HG03565 (cell line): Measurements from ENCODE around the gene SPOCK3.
A peak's percentile ranks its signal among the peaks of the same experiment; 100 is the strongest.

ENCODE experiments used
- ATAC-seq: cut with Tn5 transposase; IDR thresholded peaks from one replicate; pipeline ENCODE4 v1.9.1; 2021; ENCODE audit warnings: mild to moderate bottlenecking, moderate library complexity; ENCODE audit not compliant: unreplicated experiment

The SPOCK3 gene

GRCh38 chr4:167176723-167177367, 57.4 kb downstream of the SPOCK3 start:
- no peak for ATAC-seq

DNA sequence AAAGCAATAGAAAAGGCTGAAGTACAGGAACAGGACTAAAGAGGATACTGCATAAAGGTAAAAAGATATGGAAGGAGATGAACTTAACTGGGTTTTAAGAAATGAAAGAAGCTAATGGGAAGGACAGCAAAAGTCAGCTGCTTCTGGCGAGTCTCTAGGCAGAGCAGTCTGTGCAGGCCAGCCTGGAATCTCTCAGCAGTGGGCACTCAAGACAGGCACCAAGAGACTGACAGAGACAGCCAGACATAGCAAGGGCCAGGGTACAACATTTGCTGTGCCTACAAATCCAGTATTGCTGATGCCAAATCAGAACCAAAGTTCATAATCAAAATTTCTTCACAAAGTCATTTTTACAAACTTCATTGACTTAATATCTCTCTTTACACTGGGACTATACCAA, 62.4 kb downstream of the SPOCK3 start:
- ATAC-seq: no peak

DNA sequence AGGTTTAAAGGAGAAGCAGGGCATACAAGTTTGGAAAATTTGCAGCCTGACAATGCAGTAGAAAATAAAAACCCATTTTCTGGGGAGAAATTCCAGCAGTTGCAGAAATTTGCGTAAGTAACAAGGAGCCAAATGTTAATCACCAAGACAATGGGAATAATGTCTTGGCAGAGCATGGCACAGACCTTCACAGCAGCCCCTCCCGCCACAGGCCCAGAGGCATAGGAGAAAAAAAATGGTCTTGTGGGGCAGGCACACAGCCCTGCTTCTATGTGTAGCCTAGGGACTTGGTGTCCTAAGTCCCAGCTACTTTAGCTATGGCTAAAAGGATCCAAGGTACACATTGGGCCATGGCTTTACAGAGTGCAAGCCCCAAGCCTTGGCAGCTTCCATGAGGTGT, 65.7 kb downstream of the SPOCK3 start:
- no peak for ATAC-seq

DNA sequence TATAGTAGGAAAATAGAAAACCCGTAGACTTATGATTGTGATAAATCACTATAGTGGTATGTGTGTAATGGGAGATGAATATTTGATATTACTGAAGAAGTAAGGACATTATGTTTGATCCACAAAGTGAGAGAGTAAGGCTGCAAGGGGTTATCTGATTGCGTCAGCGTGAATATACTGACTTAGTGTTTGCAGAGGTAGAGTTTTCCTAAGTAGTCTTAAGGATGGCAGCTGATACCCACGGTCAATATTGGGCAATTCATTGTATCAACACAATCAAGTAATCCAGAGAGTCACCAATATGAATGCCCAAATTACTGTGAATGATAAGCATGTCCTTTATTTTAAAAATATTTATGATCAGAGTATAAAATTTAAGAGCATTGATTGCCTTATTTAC, 83.7 kb downstream of the SPOCK3 start:
- no peak for ATAC-seq

- no peak for ATAC-seq
Observed at GRCh38 chr4:167144605-167145004, 89.7 kb downstream of the SPOCK3 start.

GRCh38 chr4:167143018-167143417, 91.3 kb downstream of the SPOCK3 start:
- ATAC-seq: no peak

GRCh38 chr4:167136270-167136669, 98.0 kb downstream of the SPOCK3 start:
- no peak for ATAC-seq

DNA sequence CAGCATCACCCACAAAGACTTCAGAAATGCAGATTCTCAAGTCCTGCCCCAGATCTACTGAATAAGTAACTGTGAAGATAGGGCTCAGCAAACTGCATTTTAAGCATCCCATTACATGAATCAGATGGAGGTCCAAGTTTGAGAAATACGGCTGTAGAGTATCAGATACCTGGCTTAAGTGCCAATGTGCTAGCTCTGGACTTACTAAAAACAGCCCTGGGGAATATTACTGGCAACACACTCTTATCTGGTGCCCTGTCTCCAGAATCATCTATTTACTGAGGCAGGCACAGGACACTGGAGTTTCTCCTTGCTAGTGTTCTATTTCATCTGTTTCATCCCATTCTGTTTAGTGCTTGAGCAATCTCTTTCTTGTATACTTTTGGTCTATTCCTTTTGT, 105.1 kb downstream of the SPOCK3 start:
- no peak for ATAC-seq

GRCh38 chr4:167119392-167119791, 114.9 kb downstream of the SPOCK3 start:
- ATAC-seq: no peak

DNA sequence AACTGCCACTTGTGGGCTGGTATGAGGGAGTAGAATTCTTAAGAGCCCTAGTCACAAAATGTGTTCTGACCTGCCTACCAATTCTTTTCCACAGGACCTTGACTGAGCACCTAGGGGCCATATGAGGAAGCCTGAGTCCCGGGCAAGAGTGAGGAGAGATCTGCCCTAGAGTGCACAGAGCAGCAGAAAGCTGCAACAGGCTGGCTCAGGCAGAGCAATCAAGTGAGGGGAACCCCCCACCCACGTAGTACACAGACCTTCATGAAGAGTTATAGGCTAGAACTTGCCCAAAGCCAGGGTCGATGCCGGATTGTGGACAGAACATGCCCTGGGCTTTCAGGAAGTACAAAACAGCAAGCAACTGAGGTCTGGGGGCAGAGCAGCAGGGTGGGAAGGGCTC, 117.0 kb downstream of the SPOCK3 start:
- no peak for ATAC-seq

- ATAC-seq: peak; percentile 84
Observed at GRCh38 chr4:167114416-167114971, 119.8 kb downstream of the SPOCK3 start.

DNA sequence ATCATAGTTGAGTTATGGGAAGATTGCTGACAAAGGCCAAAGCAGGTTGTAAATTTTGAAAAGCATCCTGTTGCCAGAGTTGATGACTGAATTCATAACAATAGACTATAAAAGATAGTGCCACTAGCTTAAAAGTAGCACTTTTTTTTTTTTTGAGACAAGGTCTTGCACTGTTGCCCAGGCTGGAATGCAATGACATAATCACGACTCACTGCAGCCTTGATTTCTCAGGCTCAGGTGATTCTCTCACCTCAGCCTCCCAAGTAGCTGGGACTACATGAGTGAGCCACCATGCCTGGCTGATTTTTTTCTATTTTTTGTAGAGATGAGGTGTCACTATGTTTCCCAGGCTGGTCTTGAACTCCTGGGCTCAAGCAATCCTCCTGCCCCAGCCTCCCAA, 122.7 kb downstream of the SPOCK3 start:
- no peak for ATAC-seq

DNA sequence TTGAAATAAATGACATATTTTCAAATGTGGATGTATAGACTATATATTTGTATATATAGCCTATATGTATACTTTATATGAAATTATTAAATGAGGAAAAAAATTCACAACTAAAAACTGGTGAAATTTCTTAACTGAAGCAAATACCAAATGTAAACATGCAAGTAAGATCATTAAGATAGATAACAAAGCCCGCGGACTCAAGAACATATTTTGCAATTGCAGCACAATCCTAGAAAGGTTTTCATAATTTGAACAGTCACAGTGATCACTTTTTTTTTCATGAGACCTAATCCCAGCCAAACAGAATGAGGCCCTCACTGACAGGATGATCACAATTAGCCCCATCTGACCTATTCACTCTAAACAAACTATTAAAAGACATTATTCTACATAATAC, 123.2 kb downstream of the SPOCK3 start:
- ATAC-seq: no peak

- no peak for ATAC-seq
Observed at GRCh38 chr4:167109859-167110258, 124.4 kb downstream of the SPOCK3 start.

- no peak for ATAC-seq
Observed at GRCh38 chr4:167105857-167106256, 128.4 kb downstream of the SPOCK3 start.

GRCh38 chr4:167102475-167102874, 131.8 kb downstream of the SPOCK3 start:
- no peak for ATAC-seq

GRCh38 chr4:167101035-167101434, 133.3 kb downstream of the SPOCK3 start:
- no peak for ATAC-seq

GRCh38 chr4:167100120-167100519, 134.2 kb downstream of the SPOCK3 start:
- peak; percentile 92 for ATAC-seq

DNA sequence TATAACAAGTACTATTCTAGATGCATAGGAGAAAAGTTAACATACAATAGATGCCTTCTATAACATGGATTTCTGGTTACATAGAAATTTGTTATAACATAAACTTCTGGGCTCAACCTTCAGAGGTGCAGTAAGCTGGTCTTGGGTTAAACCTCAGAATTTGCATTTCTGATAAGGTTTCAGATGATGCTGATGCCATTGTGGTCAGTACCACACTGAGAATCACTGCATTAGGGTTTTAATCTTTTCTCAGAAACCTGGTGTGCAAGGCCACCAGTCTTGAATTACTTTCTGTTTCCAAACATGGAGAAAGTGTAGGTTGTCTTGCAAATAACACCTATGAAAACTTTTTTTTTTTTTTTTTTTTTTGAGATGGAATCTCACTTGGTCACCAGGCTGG, 146.2 kb downstream of the SPOCK3 start:
- peak; percentile 76 for ATAC-seq

DNA sequence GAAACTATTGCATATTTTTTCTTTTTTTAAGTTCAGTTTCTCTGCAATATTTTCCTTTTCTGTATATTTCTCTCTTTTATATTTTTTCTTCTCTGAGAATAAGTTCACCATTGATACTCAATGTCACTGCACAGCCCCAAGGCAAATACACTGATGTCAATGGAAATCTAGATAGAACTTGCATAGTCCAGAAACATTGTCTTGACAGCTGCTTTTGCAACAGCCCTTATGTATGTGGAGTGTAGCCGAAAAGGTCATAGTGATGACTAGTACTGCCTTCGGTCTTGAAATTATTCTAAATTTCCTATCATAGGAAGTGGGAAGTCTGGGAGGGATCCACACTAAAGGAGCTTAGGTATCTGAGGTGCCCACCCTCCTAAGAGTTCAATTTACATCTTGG, 150.0 kb downstream of the SPOCK3 start:
- no peak for ATAC-seq

DNA sequence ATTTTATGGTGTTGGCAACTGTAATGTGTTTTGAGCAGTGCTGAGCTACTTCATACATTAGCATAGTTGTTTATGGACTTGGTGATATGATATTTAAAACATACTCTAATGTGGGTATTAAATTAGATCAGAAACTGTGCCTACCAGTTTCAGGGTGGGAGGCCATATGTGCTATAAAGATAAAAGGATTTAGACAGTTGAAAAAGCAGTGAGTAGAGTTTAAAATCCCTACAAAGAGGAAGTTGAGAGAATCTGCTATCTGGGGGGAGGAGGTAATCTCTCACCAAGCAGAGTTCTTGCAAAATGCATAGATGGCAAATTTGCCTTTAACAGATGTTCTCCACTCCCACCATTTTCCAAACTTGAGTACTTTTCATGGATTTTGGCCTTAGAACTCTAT, 154.5 kb downstream of the SPOCK3 start:
- no peak for ATAC-seq

GRCh38 chr4:167052631-167053091, 181.6 kb downstream of the SPOCK3 start:
- ATAC-seq: no peak

DNA sequence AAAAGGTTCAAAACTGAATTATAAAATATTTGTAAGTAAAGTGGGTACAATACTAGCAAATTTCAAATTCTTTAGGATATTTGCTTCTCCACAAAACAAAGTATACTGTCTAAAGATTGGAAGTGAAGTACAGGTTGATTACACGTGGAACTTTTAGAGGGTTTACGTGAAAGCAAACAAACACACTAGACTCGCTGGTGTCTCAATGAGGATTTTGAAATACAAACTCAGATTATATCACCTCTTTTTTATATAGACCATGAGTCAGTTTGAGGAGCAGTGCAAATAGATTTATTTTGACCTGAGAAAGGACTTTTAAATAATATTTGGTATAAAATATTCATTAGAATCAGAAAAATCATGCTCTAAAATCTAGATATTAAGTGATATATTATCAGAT, 185.0 kb downstream of the SPOCK3 start:
- no peak for ATAC-seq
